ENCODE measurements around the gene ZBTB20.
A peak's percentile ranks its signal among the peaks of the same experiment; 100 is the strongest.

ZBTB20 gene

GRCh38 chr3:114308830-114309229, 838.3 kb downstream of the ZBTB20 start:
- no peak for DNase-seq

GRCh38 chr3:114308377-114308776, 838.7 kb downstream of the ZBTB20 start:
- DNase-seq: no peak

- DNase-seq: no peak
Measured at GRCh38 chr3:114307832-114308231, 839.3 kb downstream of the ZBTB20 start.

- no peak for DNase-seq
Measured at GRCh38 chr3:114307222-114307830, 839.8 kb downstream of the ZBTB20 start.

GRCh38 chr3:114299941-114300624, 847.0 kb downstream of the ZBTB20 start:
- DNase-seq: no peak

- DNase-seq: no peak
Measured at GRCh38 chr3:114299421-114299820, 847.7 kb downstream of the ZBTB20 start.

- DNase-seq: no peak
Measured at GRCh38 chr3:114295946-114296345, 851.1 kb downstream of the ZBTB20 start.

- DNase-seq: no peak
Measured at GRCh38 chr3:114294940-114295480, 852.1 kb downstream of the ZBTB20 start.

GRCh38 chr3:114293838-114294535, 853.1 kb downstream of the ZBTB20 start, which contains the start of gene TIGIT:
Gene TIGIT (plus strand): TSS chr3:114294028. CDS start chr3:114294062, 34 bp downstream.
- DNase-seq: no peak

- DNase-seq: peak; percentile 9
Measured at GRCh38 chr3:114290911-114291901, 855.9 kb downstream of the ZBTB20 start.

GRCh38 chr3:114286266-114286665, 860.8 kb downstream of the ZBTB20 start:
- DNase-seq: no peak

GRCh38 chr3:114285648-114286230, 861.3 kb downstream of the ZBTB20 start:
- no peak for DNase-seq

- DNase-seq: no peak
Measured at GRCh38 chr3:114284644-114285043, 862.4 kb downstream of the ZBTB20 start.

All from NCI-H226 (cell line).